ENCODE measurements around the gene EDN3.

EDN3 gene

DNA sequence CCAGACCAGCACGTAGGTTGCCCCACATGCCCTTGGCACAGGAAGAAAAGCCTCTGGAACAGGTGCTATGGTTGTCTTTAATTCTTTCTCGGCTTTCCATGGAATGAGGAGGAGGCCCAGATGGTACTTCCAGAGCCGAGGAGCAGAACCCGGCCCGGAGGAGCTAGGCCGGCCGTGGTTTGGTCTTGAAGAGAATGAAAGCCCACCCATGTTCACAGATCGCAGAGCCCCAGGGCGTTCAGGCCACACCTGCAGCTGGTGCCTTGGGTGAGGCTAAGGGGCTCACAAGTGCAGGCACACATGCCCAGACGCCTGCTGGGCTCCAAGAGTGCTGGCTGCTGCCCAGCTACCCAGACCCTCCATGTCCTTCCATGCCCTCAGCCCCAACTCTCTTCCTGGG, 20.0 kb downstream of the EDN3 start:
- H3K4me1 Mint-ChIP-seq (ENCODE audit: low read depth): no peaks in the 10 kb centered on the region
- no peak overlapping the region for H3K27ac Mint-ChIP-seq
- H3K9me3 Mint-ChIP-seq: no peaks in the 10 kb centered on the region
- no peak overlapping the region for H3K4me3 Mint-ChIP-seq
- H3K27me3 Mint-ChIP-seq (ENCODE audit: low read depth): peaks cover 2% of the 10 kb centered on the region
- no peak for DNase-seq (ENCODE audit: low spot score)
- no peaks in the 10 kb centered on the region for H3K36me3 Mint-ChIP-seq (ENCODE audit: low read depth)

DNA sequence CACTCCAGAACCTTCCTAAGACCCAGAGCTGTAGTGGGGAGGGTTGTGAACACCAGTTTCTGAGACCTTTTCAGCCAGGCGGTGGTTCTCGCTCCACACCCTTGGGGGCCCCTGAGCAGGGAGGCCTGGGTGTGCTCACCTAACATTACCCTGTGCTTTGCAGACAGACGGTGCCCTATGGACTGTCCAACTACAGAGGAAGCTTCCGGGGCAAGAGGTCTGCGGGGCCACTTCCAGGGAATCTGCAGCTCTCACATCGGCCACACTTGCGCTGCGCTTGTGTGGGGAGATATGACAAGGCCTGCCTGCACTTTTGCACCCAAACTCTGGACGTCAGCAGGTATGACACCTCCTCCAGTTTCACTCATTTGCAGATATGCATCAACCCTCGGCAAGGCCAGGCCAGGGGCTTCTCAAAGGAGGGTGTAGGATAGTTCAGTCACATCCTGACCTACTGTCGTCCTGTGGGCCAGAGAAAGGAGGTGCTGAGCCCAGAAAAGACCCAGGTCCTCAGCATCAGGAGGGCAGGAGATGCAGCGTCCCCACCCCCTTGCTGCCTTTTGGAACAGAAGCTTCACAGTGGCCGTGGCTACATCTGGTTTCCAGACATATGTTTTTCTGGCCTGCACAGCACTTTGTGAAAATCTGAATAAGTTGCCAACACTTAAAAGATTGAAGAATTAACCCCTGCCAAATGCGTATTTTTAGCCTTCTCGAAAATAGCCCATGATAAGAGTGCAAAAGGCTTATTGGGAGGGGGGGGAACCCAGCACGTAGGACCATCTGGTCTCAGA, 20.6 kb downstream of the EDN3 start:
- no peaks in the 10 kb centered on the region for H3K9me3 Mint-ChIP-seq
- H3K27me3 Mint-ChIP-seq (ENCODE audit: low read depth): peaks cover 2% of the 10 kb centered on the region
- no peaks in the 10 kb centered on the region for H3K4me1 Mint-ChIP-seq (ENCODE audit: low read depth)
- no peaks in the 10 kb centered on the region for H3K36me3 Mint-ChIP-seq (ENCODE audit: low read depth)
- H3K27ac Mint-ChIP-seq: no peak overlapping the region
- no peak for DNase-seq (ENCODE audit: low spot score)
- no peak overlapping the region for H3K4me3 Mint-ChIP-seq

GRCh38 chr20:59322081-59322480, 21.7 kb downstream of the EDN3 start:
- Mint-ChIP-seq H3K36me3 (ENCODE audit: low read depth) (no peaks in the 10 kb centered on the region), H3K9me3 (no peaks in the 10 kb centered on the region), H3K27me3 (ENCODE audit: low read depth) (peaks cover 2% of the 10 kb centered on the region), H3K4me3 (no peak overlapping the region), H3K4me1 (ENCODE audit: low read depth) (no peaks in the 10 kb centered on the region), H3K27ac (no peak overlapping the region)
- no peak for DNase-seq (ENCODE audit: low spot score)

DNA sequence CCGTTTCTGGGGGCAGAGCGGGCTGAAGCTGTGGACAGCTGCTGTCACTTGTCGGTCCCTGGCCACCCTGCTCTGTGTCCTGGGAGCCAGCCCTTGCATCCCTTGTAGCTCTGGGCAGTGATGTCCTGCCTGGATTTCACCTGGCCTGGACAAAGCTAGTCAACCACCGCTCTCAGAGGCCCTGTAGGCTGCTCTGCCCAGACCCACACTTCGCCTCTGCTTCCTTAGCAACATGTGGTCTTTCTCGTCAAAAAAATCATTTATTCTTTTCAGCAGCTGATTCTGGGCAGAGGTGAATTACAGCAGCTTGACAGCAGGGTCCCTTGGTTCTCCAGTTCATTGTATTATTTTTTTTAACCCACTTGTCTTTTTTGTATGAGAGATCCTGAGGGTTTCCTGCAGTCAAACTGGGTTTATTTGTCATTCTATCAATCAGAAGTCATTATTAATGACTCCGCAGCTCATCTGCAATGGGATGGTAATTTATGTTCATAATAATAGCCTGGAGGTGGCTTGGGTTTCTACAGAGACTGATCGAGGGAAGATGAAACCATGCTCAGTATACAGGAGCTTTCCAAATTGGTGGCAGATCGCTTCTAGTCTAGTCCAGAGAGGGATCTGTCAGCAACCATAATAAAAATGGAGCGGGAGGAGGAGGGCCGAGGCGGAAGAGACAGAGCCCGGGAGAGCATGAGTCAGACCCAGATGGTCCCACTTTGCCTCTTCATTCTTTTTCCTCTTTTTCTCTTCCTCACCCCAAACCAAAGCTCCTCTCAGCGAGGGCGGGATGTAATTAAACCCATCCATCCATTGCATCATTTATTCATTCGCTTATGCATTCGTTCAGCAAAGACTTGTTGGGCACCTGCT, 22.4 kb downstream of the EDN3 start:
- H3K4me1 Mint-ChIP-seq (ENCODE audit: low read depth): no peaks in the 10 kb centered on the region
- no peaks in the 10 kb centered on the region for H3K9me3 Mint-ChIP-seq
- DNase-seq (ENCODE audit: low spot score): no peak
- H3K4me3 Mint-ChIP-seq: no peak overlapping the region
- no peaks in the 10 kb centered on the region for H3K36me3 Mint-ChIP-seq (ENCODE audit: low read depth)
- H3K27ac Mint-ChIP-seq: no peak overlapping the region
- H3K27me3 Mint-ChIP-seq (ENCODE audit: low read depth): peaks cover under 1% of the 10 kb centered on the region

GRCh38 chr20:59323731-59324130, 23.3 kb downstream of the EDN3 start:
- no peaks in the 10 kb centered on the region for H3K4me1 Mint-ChIP-seq (ENCODE audit: low read depth)

DNA sequence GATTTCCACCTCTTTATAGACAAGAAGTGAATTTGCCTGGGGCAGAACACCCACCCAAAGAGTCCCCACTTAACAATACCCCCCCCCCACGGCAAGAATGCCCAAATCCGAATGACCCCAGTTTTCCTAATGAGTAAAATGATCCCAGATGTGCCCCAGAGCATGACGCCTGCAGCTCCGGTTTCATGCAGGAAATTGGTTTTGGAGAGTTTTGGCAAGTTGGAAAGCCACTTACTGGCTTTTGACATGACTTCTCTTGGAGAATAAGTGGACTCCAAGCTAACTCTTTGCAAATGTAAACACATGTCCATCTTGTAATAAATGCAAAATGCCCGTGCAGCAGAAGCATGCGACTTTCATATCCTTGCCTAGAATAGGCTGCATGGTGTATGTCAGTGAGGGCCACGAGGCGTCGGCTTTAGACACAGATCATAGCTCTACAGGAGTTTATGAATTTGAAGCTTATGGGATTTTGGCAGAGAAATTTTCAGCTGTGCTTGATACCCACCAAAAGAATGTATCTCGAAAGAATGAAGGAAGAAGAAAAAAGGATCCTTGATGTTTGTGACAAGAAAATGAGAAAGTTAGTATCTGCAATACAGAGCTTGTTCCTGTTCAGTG, 24.2 kb downstream of the EDN3 start:
- Mint-ChIP-seq H3K4me3 (no peak overlapping the region), H3K27me3 (ENCODE audit: low read depth) (peaks cover 2% of the 10 kb centered on the region), H3K27ac (no peak overlapping the region), H3K36me3 (ENCODE audit: low read depth) (no peaks in the 10 kb centered on the region), H3K9me3 (no peaks in the 10 kb centered on the region), H3K4me1 (ENCODE audit: low read depth) (no peaks in the 10 kb centered on the region)
- DNase-seq (ENCODE audit: low spot score): no peak

More at GRCh38 chr20:59323731-59324130, 23.3 kb downstream of the EDN3 start:
- no peaks in the 10 kb centered on the region for H3K36me3 Mint-ChIP-seq (ENCODE audit: low read depth)
- H3K27ac Mint-ChIP-seq: no peak overlapping the region
- H3K9me3 Mint-ChIP-seq: no peaks in the 10 kb centered on the region
- DNase-seq (ENCODE audit: low spot score): no peak
- no peak overlapping the region for H3K4me3 Mint-ChIP-seq
- no peaks in the 10 kb centered on the region for H3K27me3 Mint-ChIP-seq (ENCODE audit: low read depth)

DNA sequence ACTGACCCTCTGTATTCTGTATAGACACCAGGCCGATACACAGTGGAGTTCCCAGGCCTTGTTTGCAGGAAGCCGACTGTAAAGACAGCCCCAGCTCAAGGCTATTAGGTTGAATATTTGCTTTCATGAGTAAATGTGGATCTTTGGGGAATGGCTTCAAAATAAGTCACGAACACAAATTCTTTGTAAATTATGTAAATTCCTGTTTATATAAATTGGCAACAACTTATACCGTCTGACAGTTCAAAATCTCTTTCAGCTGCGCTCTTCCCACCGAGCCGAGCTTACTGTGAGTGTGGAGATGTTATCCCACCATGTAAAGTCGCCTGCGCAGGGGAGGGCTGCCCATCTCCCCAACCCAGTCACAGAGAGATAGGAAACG, 24.7 kb downstream of the EDN3 start:
- H3K4me3 Mint-ChIP-seq: no peak overlapping the region
- H3K36me3 Mint-ChIP-seq (ENCODE audit: low read depth): no peaks in the 10 kb centered on the region

GRCh38 chr20:59326188-59326587, 25.8 kb downstream of the EDN3 start:
- Mint-ChIP-seq H3K4me3 (no peak overlapping the region), H3K27ac (no peak overlapping the region), H3K27me3 (ENCODE audit: low read depth) (peaks cover 2% of the 10 kb centered on the region), H3K36me3 (ENCODE audit: low read depth) (no peaks in the 10 kb centered on the region), H3K9me3 (no peaks in the 10 kb centered on the region), H3K4me1 (ENCODE audit: low read depth) (no peaks in the 10 kb centered on the region)
- no peak for DNase-seq (ENCODE audit: low spot score)

More for the DNA sequence above, 24.7 kb downstream of the EDN3 start:
- H3K27ac Mint-ChIP-seq: no peak overlapping the region
- no peak for DNase-seq (ENCODE audit: low spot score)
- no peaks in the 10 kb centered on the region for H3K4me1 Mint-ChIP-seq (ENCODE audit: low read depth)
- no peaks in the 10 kb centered on the region for H3K9me3 Mint-ChIP-seq
- peaks cover 2% of the 10 kb centered on the region for H3K27me3 Mint-ChIP-seq (ENCODE audit: low read depth)

DNA sequence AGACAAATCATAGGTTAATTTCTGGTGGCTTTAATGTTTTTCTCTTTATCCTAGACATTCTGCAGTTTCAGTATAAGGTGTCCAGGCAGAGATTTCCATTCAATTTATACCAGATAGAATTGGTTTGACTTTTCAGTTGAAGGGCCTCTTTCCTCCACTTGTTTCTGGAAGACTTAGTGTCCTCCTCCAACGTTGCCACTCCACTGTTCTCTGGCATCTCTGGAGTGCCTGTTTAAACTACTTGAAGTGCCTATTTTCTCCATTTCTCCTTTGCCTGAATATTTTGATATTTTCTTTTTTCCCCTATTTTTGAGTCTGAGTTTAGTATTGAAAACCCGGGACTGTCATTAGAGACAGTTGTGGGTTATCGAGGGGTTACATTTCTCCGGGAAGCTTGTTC, 27.7 kb downstream of the EDN3 start:
- H3K4me1 Mint-ChIP-seq (ENCODE audit: low read depth): no peaks in the 10 kb centered on the region
- H3K36me3 Mint-ChIP-seq (ENCODE audit: low read depth): no peaks in the 10 kb centered on the region
- DNase-seq (ENCODE audit: low spot score): no peak
- H3K27ac Mint-ChIP-seq: no peak overlapping the region
- no peak overlapping the region for H3K4me3 Mint-ChIP-seq
- H3K9me3 Mint-ChIP-seq: no peaks in the 10 kb centered on the region
- peaks cover 2% of the 10 kb centered on the region for H3K27me3 Mint-ChIP-seq (ENCODE audit: low read depth)

DNA sequence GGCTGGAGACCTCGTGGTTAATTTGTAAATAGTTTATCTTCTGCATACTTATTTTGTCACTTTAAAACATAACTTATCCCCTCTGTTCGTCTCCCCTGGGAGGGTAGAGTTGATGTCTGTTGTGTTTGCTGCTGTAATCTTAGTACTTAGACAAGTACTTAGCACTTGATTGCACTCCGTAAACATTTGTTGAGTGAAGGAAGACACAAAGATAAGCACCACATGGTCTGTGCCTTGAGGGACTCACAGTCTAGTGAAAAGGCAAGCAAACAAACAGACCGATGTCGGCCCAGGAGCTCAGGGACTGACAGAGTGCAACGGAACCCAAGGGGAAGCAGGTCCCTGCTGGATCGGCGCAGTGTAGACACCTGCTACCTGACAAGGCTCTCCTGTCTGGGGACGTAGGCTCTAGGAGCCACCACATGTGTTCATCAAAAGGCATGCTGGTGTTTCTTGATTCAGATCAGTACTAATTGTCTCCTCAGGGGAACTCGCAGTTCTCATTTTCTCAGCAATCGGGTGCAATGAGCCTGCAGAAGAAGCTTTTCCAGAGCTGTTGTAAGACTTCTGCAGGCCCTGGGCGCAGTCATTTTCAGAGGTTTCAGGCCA, 31.4 kb downstream of the EDN3 start:
- H3K4me1 Mint-ChIP-seq (ENCODE audit: low read depth): no peaks in the 10 kb centered on the region
- no peak overlapping the region for H3K4me3 Mint-ChIP-seq
- H3K27me3 Mint-ChIP-seq (ENCODE audit: low read depth): peaks cover 9% of the 10 kb centered on the region
- no peak overlapping the region for H3K27ac Mint-ChIP-seq
- H3K36me3 Mint-ChIP-seq (ENCODE audit: low read depth): no peaks in the 10 kb centered on the region
- DNase-seq (ENCODE audit: low spot score): no peak
- H3K9me3 Mint-ChIP-seq: no peaks in the 10 kb centered on the region

DNA sequence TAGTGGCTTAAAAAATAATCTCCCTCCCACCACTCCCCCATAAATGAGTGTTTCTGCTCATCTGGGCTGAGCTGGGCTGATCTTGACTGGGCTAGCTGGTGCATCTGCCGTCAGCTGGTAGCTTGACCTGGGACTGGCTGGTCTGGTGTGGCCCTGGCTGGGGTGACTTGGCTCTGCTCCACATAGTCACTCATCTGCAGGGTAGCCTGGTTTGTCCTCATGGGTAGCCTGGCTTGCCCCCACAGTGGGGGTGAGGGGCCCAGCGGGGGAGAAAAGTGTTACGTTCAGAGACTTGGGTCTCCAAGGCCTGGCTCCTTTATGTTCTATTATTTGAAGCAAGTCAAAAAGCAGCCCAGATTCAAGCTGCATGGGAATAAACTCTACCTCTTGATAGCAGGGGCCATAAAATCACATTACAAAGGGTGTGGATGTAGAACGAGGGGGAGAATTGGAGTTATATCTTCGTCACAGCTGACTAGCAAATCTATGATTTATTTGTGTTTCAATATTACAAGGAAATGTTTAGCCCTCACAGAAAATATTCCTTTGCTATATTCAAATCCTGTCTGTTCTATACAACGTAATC, 32.9 kb downstream of the EDN3 start:
- Mint-ChIP-seq H3K4me3 (no peak overlapping the region), H3K27me3 (ENCODE audit: low read depth) (peaks cover 9% of the 10 kb centered on the region), H3K4me1 (ENCODE audit: low read depth) (no peaks in the 10 kb centered on the region), H3K27ac (no peak overlapping the region), H3K9me3 (no peaks in the 10 kb centered on the region), H3K36me3 (ENCODE audit: low read depth) (no peaks in the 10 kb centered on the region)
- DNase-seq (ENCODE audit: low spot score): no peak

- H3K27me3 Mint-ChIP-seq (ENCODE audit: low read depth): peaks cover 9% of the 10 kb centered on the region
- no peaks in the 10 kb centered on the region for H3K9me3 Mint-ChIP-seq
- H3K4me3 Mint-ChIP-seq: no peak overlapping the region
- no peak overlapping the region for H3K27ac Mint-ChIP-seq
- H3K36me3 Mint-ChIP-seq (ENCODE audit: low read depth): no peaks in the 10 kb centered on the region
- no peak for DNase-seq (ENCODE audit: low spot score)
- H3K4me1 Mint-ChIP-seq (ENCODE audit: low read depth): no peaks in the 10 kb centered on the region
Measured at GRCh38 chr20:59333951-59334350, 33.5 kb downstream of the EDN3 start.

GRCh38 chr20:59334651-59335300, 34.4 kb downstream of the EDN3 start:
- Mint-ChIP-seq H3K9me3 (no peaks in the 10 kb centered on the region), H3K4me1 (ENCODE audit: low read depth) (no peaks in the 10 kb centered on the region), H3K36me3 (ENCODE audit: low read depth) (no peaks in the 10 kb centered on the region), H3K4me3 (no peak overlapping the region), H3K27ac (no peak overlapping the region), H3K27me3 (ENCODE audit: low read depth) (peaks cover 7% of the 10 kb centered on the region)
- DNase-seq (ENCODE audit: low spot score): no peak

Measured in T-helper 2 cell treated with Interferon-gamma antibody and Interleukin-4, amounts not matched to agents 5 μg/mL and 100 μg/mL, for 36 hours (primary cell).